SK-N-SH (cell line): ENCODE results near the gene NANOS3. TPM values are rescaled to one million over a fixed set of nuclear protein-coding genes. Genes with fewer than 3 reads are reported as not detected.

ENCODE experiments used
- CTCF ChIA-PET: fragments of 300-600, 350-600 bp; formaldehyde crosslinking; extraction: SDS; loops from one replicate; lab custom pipeline; 2021; lab: Yijun Ruan, JAX
- POLR2A ChIA-PET: fragments of 350-600 bp; sonication (Branson Sonifier 250); formaldehyde crosslinking; extraction: SDS; loops from one replicate; lab custom pipeline; 2020; ENCODE audit warnings: antibody characterized with exemption, inconsistent platforms; lab: Yijun Ruan, JAX
- DNase-seq: peaks from one replicate; pipeline ENCODE4 v3.0.0; 2012
- H2AFZ ChIP-seq: fragments of 200-600 bp; sonication (generic); 2 replicates; pipeline ENCODE4 v1.8.1; 2016; ENCODE audit warnings: antibody characterized with exemption, mild to moderate bottlenecking, low read depth
- H3F3A ChIP-seq: fragments of 200-600 bp; sonication (generic); replicated peaks from 2 replicates; pipeline ENCODE3; 2016; ENCODE audit warnings: antibody characterized with exemption, mild to moderate bottlenecking; ENCODE audit not compliant: insufficient read depth
- H3K27ac ChIP-seq, 2 experiments: fragments of 200-500 bp in 1 of 2; fragments of 200-600 bp in 1 of 2; sonication (Bioruptor generic) in 1 of 2; sonication (generic), shearing (Covaris generic) in 1 of 2; 2 replicates each; pipeline versions ENCODE4 v1.5.1 to v1.6.1; 2014 to 2016; ENCODE audit warnings: low read depth in 2 of 2, inconsistent platforms in 1 of 2, low read length in 1 of 2, mild to moderate bottlenecking in 1 of 2, mixed read lengths in 1 of 2
- H3K27me3 ChIP-seq: fragments of 200-600 bp; sonication (generic), shearing (Covaris generic); 2 replicates; pipeline ENCODE4 v1.6.1; 2016; ENCODE audit warnings: mixed run types; ENCODE audit not compliant: insufficient read depth
- H3K36me3 ChIP-seq, 2 experiments: fragments of 200-500 bp in 1 of 2; fragments of 200-600 bp in 1 of 2; sonication (Bioruptor generic) in 1 of 2; sonication (generic) in 1 of 2; replicated peaks in 1 of 2; 2 replicates each; pipeline versions ENCODE3 to v1.5.1; 2014 to 2016; ENCODE audit warnings: low read length in 1 of 2, mild to moderate bottlenecking in 1 of 2; ENCODE audit not compliant: insufficient read depth in 2 of 2, control insufficient read depth in 1 of 2
- H3K4me1 ChIP-seq, 2 experiments: fragments of 200-500 bp in 1 of 2; fragments of 200-600 bp in 1 of 2; sonication (Bioruptor generic) in 1 of 2; sonication (generic), shearing (Covaris generic) in 1 of 2; 2 replicates each; pipeline versions ENCODE4 v1.5.1 to v1.6.1; 2014 to 2016; ENCODE audit warnings: low read depth in 1 of 2, low read length in 1 of 2, mixed run types in 1 of 2; ENCODE audit not compliant: insufficient read depth in 2 of 2, control insufficient read depth in 1 of 2
- H3K4me2 ChIP-seq: fragments of 200-600 bp; sonication (generic), shearing (Covaris generic); 2 replicates; pipeline ENCODE4 v1.6.1; 2017; ENCODE audit warnings: mixed run types
- H3K4me3 ChIP-seq, 2 experiments: fragments of 200-500 bp in 1 of 2; fragments of 200-600 bp in 1 of 2; sonication (Bioruptor generic) in 1 of 2; sonication (generic), shearing (Covaris generic) in 1 of 2; 2 replicates each; pipeline versions ENCODE4 v1.5.1 to v1.8.1; 2014 to 2016; ENCODE audit warnings: low read depth in 2 of 2, inconsistent platforms in 1 of 2, low read length in 1 of 2, mild to moderate bottlenecking in 1 of 2, mixed read lengths in 1 of 2, moderate library complexity in 1 of 2
- H3K79me2 ChIP-seq: fragments of 200-600 bp; sonication (generic); 2 replicates; pipeline ENCODE4 v1.8.1; 2017; ENCODE audit warnings: mild to moderate bottlenecking; ENCODE audit not compliant: insufficient read depth
- H3K9ac ChIP-seq: fragments of 200-600 bp; sonication (generic); 2 replicates; pipeline ENCODE4 v1.6.1; 2017; ENCODE audit warnings: mixed run types
- H3K9me2 ChIP-seq: fragments of 200-600 bp; sonication (generic); 2 replicates; pipeline ENCODE4 v1.6.1; 2017; ENCODE audit warnings: mixed run types
- H3K9me3 ChIP-seq: fragments of 200-600 bp; sonication (generic); 2 replicates; pipeline ENCODE4 v1.6.1; 2017; ENCODE audit warnings: mixed run types, mild to moderate bottlenecking, moderate library complexity
- H4K20me1 ChIP-seq: fragments of 200-600 bp; sonication (generic); 2 replicates; pipeline ENCODE4 v1.6.1; 2017; ENCODE audit warnings: mild to moderate bottlenecking, mixed run types; ENCODE audit not compliant: insufficient read depth
- FOXJ3 ChIP-seq: sonication (generic); formaldehyde crosslinking; IDR thresholded peaks from 2 replicates; pipeline ENCODE4 v1.5.1; 2020; ENCODE audit warnings: mild to moderate bottlenecking, missing genetic modification reagents
- FOXM1 ChIP-seq: IDR thresholded peaks from 2 replicates; pipeline ENCODE4 v1.4.0; 2012; ENCODE audit warnings: low read depth, mild to moderate bottlenecking
- GATA2 ChIP-seq: sonication (generic); formaldehyde crosslinking; IDR thresholded peaks from 2 replicates; pipeline ENCODE4 v1.5.0; 2020; ENCODE audit warnings: mild to moderate bottlenecking, missing genetic modification reagents
- IRF3 ChIP-seq: fragments of 150-350 bp; IDR thresholded peaks from 2 replicates; pipeline ENCODE4 v1.6.1; 2016; ENCODE audit warnings: mild to moderate bottlenecking, low read depth, low read length
- JUND ChIP-seq: IDR thresholded peaks from 2 replicates; pipeline ENCODE4 v1.4.0; 2012
- NFIC ChIP-seq: IDR thresholded peaks from 2 replicates; pipeline ENCODE4 v1.4.0; 2012; ENCODE audit warnings: borderline replicate concordance
- RCOR1 ChIP-seq: fragments of 150-350 bp; IDR thresholded peaks from 2 replicates; pipeline ENCODE4 v1.6.1; 2017; ENCODE audit warnings: antibody characterized with exemption, low read length
- REST ChIP-seq: IDR thresholded peaks from 2 replicates; pipeline ENCODE4 v1.6.1; 2012; ENCODE audit warnings: mild to moderate bottlenecking, low read depth, low read length, moderate library complexity
- RFX5 ChIP-seq: IDR thresholded peaks from 2 replicates; pipeline ENCODE4 v1.6.1; 2012; ENCODE audit warnings: mild to moderate bottlenecking, improper control_type of control experiment, low read length
- RXRA ChIP-seq: IDR thresholded peaks from 2 replicates; pipeline ENCODE4 v1.4.0; 2012; ENCODE audit warnings: low read depth, mild to moderate bottlenecking, borderline replicate concordance
- TEAD4 ChIP-seq: IDR thresholded peaks from 2 replicates; pipeline ENCODE4 v1.4.0; 2012; ENCODE audit warnings: mild to moderate bottlenecking, borderline replicate concordance; ENCODE audit not compliant: insufficient read depth
- USF2 ChIP-seq: fragments of 150-350 bp; IDR thresholded peaks from 2 replicates; pipeline ENCODE4 v1.6.1; 2017; ENCODE audit warnings: antibody characterized with exemption, low read length, low read depth, borderline replicate concordance
- ZBTB33 ChIP-seq: IDR thresholded peaks from 2 replicates; pipeline ENCODE4 v1.4.0; 2012; ENCODE audit warnings: low read depth, borderline replicate concordance
- WGBS: methylation state at CpG from one replicate; pipeline ENCODE4 v1.1.6; 2017; ENCODE audit warnings: low lambda C conversion rate; 5-methylcytosine and 5-hydroxymethylcytosine counted together
- polyA plus RNA-seq, 3 experiments: library from polyadenylated mRNA; depleted of rRNA; stranded (reverse); fragments of >200 nt; gene quantifications; 2 replicates each; pipeline ENCODE4 v1.2.3, GENCODE V29; 2012
- TF ChIP-seq, protein P1 (sequence below): IDR thresholded peaks from 2 replicates; pipeline ENCODE4 v1.4.0; 2012; ENCODE audit warnings: low read depth
- TF ChIP-seq, protein P2 (sequence below): IDR thresholded peaks from 2 replicates; pipeline ENCODE4 v1.4.0; 2012; ENCODE audit warnings: low read depth, borderline replicate concordance
- TF ChIP-seq, protein P3 (sequence below): fragments of 200-600 bp; sonication (generic); IDR thresholded peaks from 2 replicates; pipeline ENCODE4 v1.6.1; 2017; ENCODE audit warnings: antibody characterized with exemption, mild to moderate bottlenecking, moderate library complexity

The NANOS3 gene
- polyA plus RNA-seq (2012; rRNA removed) = 0.53 and 0.57 TPM in 2 replicates
- 0.63 and 0.71 TPM in 2 replicates for polyA plus RNA-seq (2012; cell fraction: cytosol; rRNA removed)
- 1.7 and 4.4 TPM in 2 replicates for polyA plus RNA-seq (2012; cell fraction: nucleus; rRNA removed)

DNA sequence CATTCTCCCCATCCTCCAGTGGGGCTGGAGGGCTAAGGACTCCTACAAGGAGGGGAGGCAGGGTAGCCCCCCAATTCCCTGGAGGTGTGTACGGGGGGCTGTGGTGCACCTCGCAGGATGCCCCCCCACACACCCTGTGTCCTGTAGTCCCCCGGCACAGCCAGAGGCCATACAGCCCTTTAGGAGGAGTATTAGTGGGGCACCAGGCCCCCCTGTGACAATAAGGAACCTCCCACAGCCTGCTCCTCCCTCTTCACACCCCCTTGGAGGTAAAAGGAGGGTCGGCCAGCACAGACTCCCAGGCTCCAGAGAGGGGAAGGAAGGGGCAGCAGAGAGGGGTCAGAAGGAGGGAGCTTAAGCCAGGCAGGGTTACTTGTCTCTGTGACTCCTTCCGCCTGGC, at the start of gene NANOS3:
NANOS3 (plus strand) TSS at position 301 of the 400 bp plus-strand sequence. CDS start 115 bp downstream, outside the sequence.
- ChIA-PET CTCF (interaction anchor here (0.7 to 13.8 kb wide), 5 partner anchors 155 to 260 kb away, joined by 3 to 146 read pairs (median 3); partner anchors contain the start of genes ASF1B, IL27RA and MISP3), POLR2A (no interaction called here)
- H4K20me1 ChIP-seq = no peaks in the 10 kb centered on the region
- no peaks in the 10 kb centered on the region for H3K9me3 ChIP-seq
- no peaks in the 10 kb centered on the region for H3K36me3 ChIP-seq
- no peak for TF ChIP-seq RFX5
- TF ChIP-seq GATA2 (CRISPR knock-in tag) = no peak
- TF ChIP-seq, protein P1, sequence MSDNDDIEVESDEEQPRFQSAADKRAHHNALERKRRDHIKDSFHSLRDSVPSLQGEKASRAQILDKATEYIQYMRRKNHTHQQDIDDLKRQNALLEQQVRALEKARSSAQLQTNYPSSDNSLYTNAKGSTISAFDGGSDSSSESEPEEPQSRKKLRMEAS = no peak
- TF ChIP-seq, protein P2, sequence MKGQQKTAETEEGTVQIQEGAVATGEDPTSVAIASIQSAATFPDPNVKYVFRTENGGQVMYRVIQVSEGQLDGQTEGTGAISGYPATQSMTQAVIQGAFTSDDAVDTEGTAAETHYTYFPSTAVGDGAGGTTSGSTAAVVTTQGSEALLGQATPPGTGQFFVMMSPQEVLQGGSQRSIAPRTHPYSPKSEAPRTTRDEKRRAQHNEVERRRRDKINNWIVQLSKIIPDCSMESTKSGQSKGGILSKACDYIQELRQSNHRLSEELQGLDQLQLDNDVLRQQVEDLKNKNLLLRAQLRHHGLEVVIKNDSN = no peak
- no peak for TF ChIP-seq NFIC
- TF ChIP-seq, protein P3, sequence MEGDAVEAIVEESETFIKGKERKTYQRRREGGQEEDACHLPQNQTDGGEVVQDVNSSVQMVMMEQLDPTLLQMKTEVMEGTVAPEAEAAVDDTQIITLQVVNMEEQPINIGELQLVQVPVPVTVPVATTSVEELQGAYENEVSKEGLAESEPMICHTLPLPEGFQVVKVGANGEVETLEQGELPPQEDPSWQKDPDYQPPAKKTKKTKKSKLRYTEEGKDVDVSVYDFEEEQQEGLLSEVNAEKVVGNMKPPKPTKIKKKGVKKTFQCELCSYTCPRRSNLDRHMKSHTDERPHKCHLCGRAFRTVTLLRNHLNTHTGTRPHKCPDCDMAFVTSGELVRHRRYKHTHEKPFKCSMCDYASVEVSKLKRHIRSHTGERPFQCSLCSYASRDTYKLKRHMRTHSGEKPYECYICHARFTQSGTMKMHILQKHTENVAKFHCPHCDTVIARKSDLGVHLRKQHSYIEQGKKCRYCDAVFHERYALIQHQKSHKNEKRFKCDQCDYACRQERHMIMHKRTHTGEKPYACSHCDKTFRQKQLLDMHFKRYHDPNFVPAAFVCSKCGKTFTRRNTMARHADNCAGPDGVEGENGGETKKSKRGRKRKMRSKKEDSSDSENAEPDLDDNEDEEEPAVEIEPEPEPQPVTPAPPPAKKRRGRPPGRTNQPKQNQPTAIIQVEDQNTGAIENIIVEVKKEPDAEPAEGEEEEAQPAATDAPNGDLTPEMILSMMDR = no peak
- TF ChIP-seq IRF3 = no peak
- no peak for TF ChIP-seq ZBTB33
- TF ChIP-seq JUND = no peak
- TF ChIP-seq RXRA = no peak
- TF ChIP-seq REST = no peak
- TF ChIP-seq FOXJ3 (CRISPR knock-in tag) = no peak
- TF ChIP-seq RCOR1 = no peak
- TF ChIP-seq FOXM1 = no peak
- TF ChIP-seq USF2 = no peak
- no peak for TF ChIP-seq TEAD4
- H3K4me1 ChIP-seq = peaks cover 7 to 22% of the 10 kb centered on the region in 2 experiments; a peak in 3 of 4 replicates
- H2AFZ ChIP-seq = no peak within 1 kb of the TSS
- peak; percentile 17 for DNase-seq
- H3F3A ChIP-seq = peaks cover 2% of the 10 kb centered on the region
- H3K4me3 ChIP-seq = no peak within 1 kb of the TSS
- H3K27ac ChIP-seq = no peak within 1 kb of the TSS
- no peaks in the 10 kb centered on the region for H3K79me2 ChIP-seq
- no peaks in the 10 kb centered on the region for H3K9me2 ChIP-seq
- H3K9ac ChIP-seq = no peak within 1 kb of the TSS
- no peaks in the 10 kb centered on the region for H3K27me3 ChIP-seq
- 48% methylated on average over 5 of the region's 5 CpGs for WGBS
- no peak within 1 kb of the TSS for H3K4me2 ChIP-seq
